Stimulated activated effector memory CD8-positive, alpha-beta T cell treated with anti-CD3 and anti-CD28 coated beads, Interleukin-12 subunit alpha, Interleukin-12 subunit beta, amount 100 ng/mL, for 72 hours (primary cell): Measurements from ENCODE around the gene MEFV.

Experiments used
- ATAC-seq: fragments of 150-1000 bp; cut with Tn5 transposase; 2 replicates; pipeline ENCODE4 v1.10.0; 2021
- DNase-seq, 2 donors: peaks; one replicate each; pipeline ENCODE4 v3.0.0; 2021 to 2022; ENCODE audit warnings: low spot score in 2 of 2
- H3K27ac Mint-ChIP-seq: one replicate; pipeline ENCODE4 v1.8.0; 2022; ENCODE audit warnings: mild to moderate bottlenecking, mixed read lengths
- H3K36me3 Mint-ChIP-seq: one replicate; pipeline ENCODE4 v1.8.0; 2022; ENCODE audit warnings: mild to moderate bottlenecking, mixed read lengths
- H3K4me1 Mint-ChIP-seq: one replicate; pipeline ENCODE4 v1.8.0; 2022; ENCODE audit warnings: mixed read lengths
- H3K4me3 Mint-ChIP-seq: one replicate; pipeline ENCODE4 v1.8.0; 2022; ENCODE audit warnings: mild to moderate bottlenecking, mixed read lengths
- H3K9me3 Mint-ChIP-seq: one replicate; pipeline ENCODE4 v1.8.0; 2022; ENCODE audit warnings: mixed read lengths

The MEFV gene

GRCh38 chr16:3256146-3256865, at the start of gene MEFV:
TSS of gene MEFV (minus strand) at chr16:3256633. CDS start at chr16:3256587, 46 bp downstream.
- H3K27ac Mint-ChIP-seq = no peak within 1 kb of the TSS
- ATAC-seq (no peak), DNase-seq (no peak)
- no peaks in the 10 kb centered on the region for H3K36me3 Mint-ChIP-seq
- H3K4me1 Mint-ChIP-seq = no peaks in the 10 kb centered on the region
- no peak within 1 kb of the TSS for H3K4me3 Mint-ChIP-seq
- no peaks in the 10 kb centered on the region for H3K9me3 Mint-ChIP-seq

GRCh38 chr16:3306078-3306477, 49.6 kb upstream of the MEFV start:
- Mint-ChIP-seq H3K27ac (peak overlapping the region; percentile 61), H3K9me3 (peaks cover 16% of the 10 kb centered on the region), H3K36me3 (peaks cover 43% of the 10 kb centered on the region), H3K4me1 (peaks cover 14% of the 10 kb centered on the region), H3K4me3 (peak overlapping the region; percentile 67)
- ATAC-seq (no peak), DNase-seq (no peak)

GRCh38 chr16:3305109-3306068, 49.0 kb upstream of the MEFV start, which contains the start of the genes TIGD7 and ZNF75A:
TSS of gene TIGD7 (minus strand) at chr16:3305430. CDS start at chr16:3300614, 4,816 bp downstream.
TSS of gene ZNF75A (plus strand) at chr16:3305497. CDS start at chr16:3308429, 2,932 bp downstream.
- Mint-ChIP-seq H3K9me3 (peaks cover 18% of the 10 kb centered on the region), H3K4me3 (peak within 1 kb of the TSS; percentile 67), H3K4me1 (peaks cover 14% of the 10 kb centered on the region), H3K36me3 (peaks cover 43% of the 10 kb centered on the region), H3K27ac (peak within 1 kb of the TSS; percentile 61)
- peak; percentile 65 to 91 for DNase-seq
- ATAC-seq = peak; percentile 99

- Mint-ChIP-seq H3K4me3 (peak overlapping the region; percentile 67), H3K36me3 (peaks cover 36% of the 10 kb centered on the region), H3K9me3 (peaks cover 23% of the 10 kb centered on the region), H3K4me1 (peaks cover 14% of the 10 kb centered on the region), H3K27ac (peak overlapping the region; percentile 61)
- ATAC-seq = no peak
- no peak for DNase-seq
These were observed 47.9 kb upstream of the MEFV start for GRCh38 chr16:3304370-3304769.

GRCh38 chr16:3295783-3296182, 39.4 kb upstream of the MEFV start:
- DNase-seq (no peak), ATAC-seq (no peak)
- Mint-ChIP-seq H3K9me3 (peaks cover 34% of the 10 kb centered on the region), H3K4me1 (no peaks in the 10 kb centered on the region), H3K36me3 (peaks cover 25% of the 10 kb centered on the region), H3K4me3 (no peak overlapping the region), H3K27ac (no peak overlapping the region)

- Mint-ChIP-seq H3K4me1 (no peaks in the 10 kb centered on the region), H3K9me3 (peaks cover 30% of the 10 kb centered on the region), H3K36me3 (peaks cover 31% of the 10 kb centered on the region), H3K27ac (no peak overlapping the region), H3K4me3 (no peak overlapping the region)
- DNase-seq (no peak), ATAC-seq (no peak)
These were observed 38.8 kb upstream of the MEFV start for GRCh38 chr16:3295209-3295608.

GRCh38 chr16:3292604-3293003, 36.2 kb upstream of the MEFV start:
- no peak overlapping the region for H3K27ac Mint-ChIP-seq
- peaks cover 23% of the 10 kb centered on the region for H3K9me3 Mint-ChIP-seq
- peaks cover 57% of the 10 kb centered on the region for H3K36me3 Mint-ChIP-seq
- H3K4me1 Mint-ChIP-seq = no peaks in the 10 kb centered on the region
- DNase-seq (no peak), ATAC-seq (no peak)
- H3K4me3 Mint-ChIP-seq = no peak overlapping the region

- H3K4me3 Mint-ChIP-seq = no peak overlapping the region
- ATAC-seq (no peak), DNase-seq (no peak)
- no peak overlapping the region for H3K27ac Mint-ChIP-seq
- H3K9me3 Mint-ChIP-seq = peaks cover 14% of the 10 kb centered on the region
- peaks cover 2% of the 10 kb centered on the region for H3K4me1 Mint-ChIP-seq
- peaks cover 78% of the 10 kb centered on the region for H3K36me3 Mint-ChIP-seq
These were observed 33.7 kb upstream of the MEFV start for GRCh38 chr16:3289998-3290673.

- Mint-ChIP-seq H3K36me3 (peaks cover 77% of the 10 kb centered on the region), H3K9me3 (no peaks in the 10 kb centered on the region), H3K27ac (no peak overlapping the region), H3K4me1 (peaks cover 23% of the 10 kb centered on the region), H3K4me3 (peak overlapping the region; percentile 84)
- DNase-seq = no peak
- no peak for ATAC-seq
These were observed 28.7 kb upstream of the MEFV start for GRCh38 chr16:3285131-3285530.

GRCh38 chr16:3283543-3284447, 27.4 kb upstream of the MEFV start:
- DNase-seq = no peak
- no peak for ATAC-seq
- H3K36me3 Mint-ChIP-seq = peaks cover 63% of the 10 kb centered on the region

GRCh38 chr16:3282730-3283542, 26.5 kb upstream of the MEFV start, which contains the start of gene ZNF263:
TSS of gene ZNF263 (plus strand) at chr16:3283491. CDS start at chr16:3283819, 328 bp downstream.
- ATAC-seq (peak; percentile 92), DNase-seq (peak; percentile 89 to 95)
- Mint-ChIP-seq H3K27ac (peak within 1 kb of the TSS; percentile 95), H3K9me3 (no peaks in the 10 kb centered on the region), H3K36me3 (peaks cover 55% of the 10 kb centered on the region), H3K4me3 (peak within 1 kb of the TSS; percentile 84), H3K4me1 (peaks cover 23% of the 10 kb centered on the region)

More at GRCh38 chr16:3283543-3284447, 27.4 kb upstream of the MEFV start:
- H3K27ac Mint-ChIP-seq = peak overlapping the region; percentile 95
- H3K4me1 Mint-ChIP-seq = peaks cover 23% of the 10 kb centered on the region
- H3K4me3 Mint-ChIP-seq = peak overlapping the region; percentile 84
- no peaks in the 10 kb centered on the region for H3K9me3 Mint-ChIP-seq

GRCh38 chr16:3282103-3282729, 25.8 kb upstream of the MEFV start:
- Mint-ChIP-seq H3K27ac (peak overlapping the region; percentile 95), H3K4me1 (peaks cover 23% of the 10 kb centered on the region), H3K36me3 (peaks cover 48% of the 10 kb centered on the region), H3K9me3 (no peaks in the 10 kb centered on the region), H3K4me3 (peak overlapping the region; percentile 84)
- DNase-seq (no peak), ATAC-seq (peak; percentile 54)

- Mint-ChIP-seq H3K4me3 (peak overlapping the region; percentile 84), H3K36me3 (peaks cover 39% of the 10 kb centered on the region), H3K9me3 (no peaks in the 10 kb centered on the region), H3K4me1 (peaks cover 23% of the 10 kb centered on the region), H3K27ac (no peak overlapping the region)
- no peak for ATAC-seq
- no peak for DNase-seq
These were observed 24.9 kb upstream of the MEFV start for GRCh38 chr16:3281222-3281820.
